Amniotic epithelial cell (primary cell): ENCODE results near the gene CACNG4.
A peak's percentile ranks its signal among the peaks of the same experiment; 100 is the strongest.

ENCODE experiments used
- DNase-seq: peaks from one replicate; pipeline ENCODE4 v3.0.0-alpha.2; 2010; ENCODE audit warnings: low read depth

Gene CACNG4

DNA sequence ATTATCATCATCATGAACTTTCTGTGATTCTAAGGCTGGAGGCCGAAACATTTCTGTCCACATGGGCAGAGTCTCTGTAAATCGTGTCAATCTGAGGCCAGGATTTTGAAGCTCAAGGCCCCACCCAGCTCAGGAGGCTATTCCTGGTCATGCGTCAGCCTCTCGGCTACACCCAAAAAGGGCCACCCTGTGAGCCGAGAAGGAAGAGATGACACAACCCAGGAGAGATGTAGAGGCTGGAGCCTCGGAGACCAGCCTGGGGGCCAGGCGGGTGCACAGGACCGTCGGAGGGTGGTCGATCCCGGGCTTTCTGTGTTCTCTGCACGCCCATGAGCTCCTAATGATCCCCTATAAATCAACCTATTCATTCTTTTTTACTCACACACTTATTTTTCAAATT, 78.8 kb downstream of the CACNG4 start:
- DNase-seq, result no peak

DNA sequence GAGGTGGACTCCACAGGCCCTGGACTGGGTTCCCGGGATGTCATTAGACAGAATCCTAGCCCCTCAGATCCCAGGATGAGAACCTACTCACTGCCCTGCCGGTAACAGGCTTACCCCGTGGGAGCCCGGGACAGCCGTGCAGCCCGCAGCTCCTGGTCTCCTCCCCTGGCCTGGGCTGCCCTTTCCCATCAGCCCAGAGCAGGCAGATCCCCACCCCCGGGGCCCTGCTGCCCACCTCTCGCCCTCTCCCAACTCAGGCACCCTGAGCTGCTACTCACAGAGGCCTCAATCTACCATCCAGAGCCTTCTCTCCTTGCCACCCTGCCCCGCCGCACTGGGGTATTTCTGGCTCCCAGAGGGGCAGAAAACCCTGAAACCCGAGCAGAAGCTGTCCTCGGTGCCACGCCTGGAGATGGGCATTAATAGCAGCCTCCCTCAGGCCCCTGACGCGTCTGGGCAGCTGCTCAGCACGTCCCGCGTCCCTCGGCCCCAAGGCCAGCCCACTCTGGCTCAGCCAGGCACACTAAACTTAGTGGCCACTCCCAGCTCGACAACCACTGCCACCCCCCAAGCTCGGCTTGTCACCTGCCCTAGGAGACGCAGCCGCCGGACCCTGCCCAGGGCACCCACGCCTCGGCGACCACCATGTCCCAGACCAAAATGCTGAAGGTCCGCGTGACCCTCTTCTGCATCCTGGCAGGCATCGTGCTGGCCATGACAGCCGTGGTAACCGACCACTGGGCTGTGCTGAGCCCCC, 79.7 kb downstream of the CACNG4 start, which contains the start of gene CACNG1:
TSS of gene CACNG1 (plus strand) at position 539 of the 757 bp plus-strand sequence. CDS start at position 646, 107 bp downstream.
- no peak for DNase-seq

- DNase-seq, result no peak
Measured at GRCh38 chr17:67044940-67045339, 80.4 kb downstream of the CACNG4 start.

GRCh38 chr17:67046398-67046797, 81.9 kb downstream of the CACNG4 start:
- DNase-seq, result no peak

DNA sequence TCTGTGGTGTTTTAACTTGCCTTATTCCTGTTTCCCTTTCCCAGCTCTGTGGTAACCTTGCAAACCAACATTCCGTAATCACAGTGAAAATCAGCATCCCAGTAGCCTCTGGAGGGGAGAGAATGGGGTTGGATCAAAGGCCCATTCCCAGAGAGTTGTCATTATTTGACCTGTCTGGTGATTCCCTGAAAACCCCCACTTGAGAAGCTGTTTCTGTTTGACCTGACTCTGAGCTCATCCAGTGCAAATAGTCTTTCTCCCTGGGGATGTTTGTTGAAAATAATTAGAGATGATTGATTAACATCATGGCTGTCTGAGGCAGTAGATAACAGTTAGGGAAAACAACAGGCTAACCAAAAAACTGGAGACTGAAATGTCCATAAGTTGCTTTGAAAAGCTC, 82.9 kb downstream of the CACNG4 start:
- DNase-seq, result no peak

GRCh38 chr17:67049025-67049739, 84.7 kb downstream of the CACNG4 start:
- peak; percentile 9 for DNase-seq

DNA sequence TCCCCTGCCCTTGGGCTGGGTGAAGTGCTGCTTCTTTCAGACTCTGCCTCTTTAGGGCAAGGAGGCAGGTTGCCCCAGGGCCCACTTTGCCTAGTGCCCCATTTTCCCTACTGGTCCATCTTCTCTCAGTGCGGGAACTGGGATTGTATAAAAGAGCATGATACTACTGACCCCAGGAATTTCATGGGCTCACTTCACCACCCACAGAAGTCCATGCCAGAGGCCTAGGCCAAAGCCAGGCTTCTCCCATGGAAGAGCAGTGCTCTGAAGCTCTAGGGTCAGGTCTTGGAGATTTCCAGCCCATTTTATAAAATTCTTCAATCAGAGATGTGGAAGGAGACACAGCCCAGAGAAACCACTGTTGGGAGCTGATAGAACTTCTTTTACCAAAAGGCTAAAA, 85.6 kb downstream of the CACNG4 start:
- no peak for DNase-seq

- peak; percentile 19 for DNase-seq
Measured at GRCh38 chr17:67050471-67051154, 86.1 kb downstream of the CACNG4 start.

DNA sequence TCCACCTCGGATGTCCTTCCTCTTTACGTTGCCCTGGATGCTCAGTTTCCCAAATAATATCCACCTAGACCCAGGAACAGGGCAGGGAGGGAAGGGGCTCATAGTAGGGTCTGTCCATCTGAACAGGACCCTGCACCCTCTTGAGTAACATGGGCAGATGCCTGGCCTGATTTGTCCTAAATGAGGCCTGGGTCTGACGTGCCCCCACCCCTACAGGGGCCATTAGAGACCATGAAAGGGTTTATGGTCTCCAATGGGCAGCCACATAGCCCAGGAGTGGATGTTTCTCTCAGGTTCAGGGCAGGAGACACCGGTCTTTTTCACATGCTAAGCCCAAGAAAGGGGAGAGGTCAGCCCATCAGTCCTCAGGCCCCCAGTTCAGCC, 86.6 kb downstream of the CACNG4 start:
- DNase-seq, result no peak

- DNase-seq, result no peak
Measured at GRCh38 chr17:67051837-67052236, 87.3 kb downstream of the CACNG4 start.

DNA sequence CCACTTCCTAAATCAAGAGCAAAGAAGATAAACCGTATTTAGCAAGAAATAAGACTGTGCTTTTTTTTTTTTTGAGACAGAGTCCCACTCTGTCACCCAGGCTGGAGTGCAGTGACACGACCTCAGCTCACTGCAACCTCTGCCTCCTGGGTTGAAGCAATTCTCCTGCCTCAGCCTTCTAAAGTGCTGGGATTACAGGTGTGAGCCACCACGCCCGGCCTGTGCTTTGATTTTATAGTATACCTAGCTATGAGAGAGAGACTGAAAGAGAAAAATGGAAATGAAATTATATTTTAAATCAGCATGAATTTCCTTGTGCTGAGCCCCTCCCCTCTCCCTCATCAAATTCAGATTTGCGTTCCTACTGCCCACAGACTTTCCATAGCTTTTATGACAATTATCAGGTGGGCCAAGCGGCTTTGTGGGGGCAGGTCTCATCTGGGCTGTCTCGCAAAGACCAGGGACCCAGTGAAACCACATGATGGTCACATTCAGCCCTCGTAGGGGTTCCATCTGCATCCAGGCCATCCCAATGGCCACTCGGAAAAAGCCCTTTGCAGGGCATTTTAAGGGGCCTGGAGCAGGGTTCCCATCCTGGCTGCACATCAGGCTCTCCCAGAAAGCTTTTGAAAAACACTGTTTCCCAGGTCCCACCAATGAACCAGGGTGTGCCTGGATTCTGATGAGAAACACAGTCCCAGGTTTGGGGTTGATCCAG, 88.4 kb downstream of the CACNG4 start:
- DNase-seq, result no peak

- DNase-seq, result no peak
Measured at GRCh38 chr17:67053438-67054000, 89.0 kb downstream of the CACNG4 start.

DNA sequence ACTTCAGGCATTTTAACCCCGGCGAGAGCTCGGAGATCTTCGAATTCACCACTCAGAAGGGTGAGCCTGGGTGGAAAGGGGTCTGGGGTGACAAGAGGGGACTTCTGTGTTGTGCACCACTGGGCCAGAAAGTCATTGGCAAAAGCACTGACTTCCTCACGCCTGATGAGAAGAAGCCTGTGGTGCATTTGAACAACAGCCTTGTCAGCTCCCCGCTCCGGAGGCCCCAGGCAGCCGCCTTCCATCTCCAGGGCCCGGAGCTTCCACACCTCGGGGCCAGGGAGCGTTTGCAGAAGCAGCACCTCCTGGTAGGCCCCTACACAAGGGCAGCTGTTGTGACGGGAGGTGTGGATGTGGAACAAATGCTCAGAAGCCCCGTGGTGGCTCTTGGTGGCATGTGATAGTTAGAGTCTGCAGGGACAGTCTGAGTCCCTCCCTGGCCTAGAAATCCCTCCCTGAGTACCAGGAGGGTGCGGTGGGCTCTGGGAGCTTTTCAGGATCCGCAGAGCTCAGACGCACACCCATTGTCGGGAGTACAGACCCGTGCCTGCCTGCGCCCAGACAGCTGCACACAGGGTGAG, 89.6 kb downstream of the CACNG4 start:
- no peak for DNase-seq

DNA sequence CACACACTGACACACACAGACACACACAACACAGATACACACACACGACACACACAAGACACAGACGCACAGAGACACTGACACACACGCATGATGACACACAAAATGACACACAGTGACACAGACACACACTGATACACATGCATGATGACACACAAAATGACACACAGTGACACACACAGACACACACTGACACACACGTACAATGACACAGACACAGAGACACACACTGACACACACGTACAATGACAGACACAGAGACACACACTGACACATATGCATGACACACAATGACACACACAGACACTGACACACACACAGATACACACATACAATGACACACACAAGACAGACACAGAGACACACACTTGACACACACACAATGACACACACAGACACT, 90.1 kb downstream of the CACNG4 start:
- DNase-seq, result no peak

- no peak for DNase-seq
Measured at GRCh38 chr17:67055041-67055443, 90.5 kb downstream of the CACNG4 start.

DNA sequence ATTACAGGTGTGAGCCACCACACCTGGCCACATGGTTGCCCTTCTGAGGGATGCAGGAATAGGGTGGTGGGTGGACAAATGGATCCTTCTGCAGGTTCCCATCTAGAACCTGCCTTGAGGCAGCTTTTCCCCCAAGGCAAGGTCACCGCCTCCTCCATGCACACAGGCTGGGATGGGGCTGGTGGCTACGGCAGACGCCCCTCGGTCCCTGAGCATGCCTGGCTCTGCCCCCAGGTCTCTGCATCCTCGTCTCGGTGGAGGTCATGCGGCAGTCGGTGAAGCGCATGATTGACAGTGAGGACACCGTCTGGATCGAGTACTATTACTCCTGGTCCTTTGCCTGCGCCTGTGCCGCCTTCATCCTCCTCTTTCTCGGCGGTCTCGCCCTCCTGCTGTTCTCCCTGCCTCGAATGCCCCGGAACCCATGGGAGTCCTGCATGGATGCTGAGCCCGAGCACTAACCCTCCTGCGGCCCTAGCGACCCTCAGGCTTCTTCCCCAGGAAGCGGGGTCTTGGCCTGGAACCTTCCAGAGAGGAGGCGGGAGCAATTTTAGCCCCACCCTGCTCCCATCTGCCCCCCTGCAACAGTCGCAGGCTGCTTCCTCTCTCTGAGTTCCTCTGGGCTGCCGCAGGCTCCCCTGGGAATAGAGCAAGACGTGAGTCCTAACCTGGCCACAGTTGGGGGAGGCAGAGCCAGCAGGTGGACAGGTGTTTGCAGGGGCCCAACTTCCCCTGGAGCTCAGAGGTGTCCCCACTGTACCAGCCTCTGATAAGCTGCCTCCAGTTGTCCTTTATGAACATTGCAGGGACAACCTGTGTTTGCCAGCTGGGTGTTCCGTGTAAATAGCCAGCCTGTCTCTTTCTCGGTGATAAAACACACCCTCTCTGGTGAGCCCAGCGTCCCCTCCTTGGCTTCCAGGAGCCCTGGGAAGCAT, 91.6 kb downstream of the CACNG4 start:
- DNase-seq, result no peak

- DNase-seq, result no peak
Measured at GRCh38 chr17:67056746-67057490, 92.4 kb downstream of the CACNG4 start.

GRCh38 chr17:67058036-67058435, 93.5 kb downstream of the CACNG4 start:
- DNase-seq, result no peak

GRCh38 chr17:67059372-67059771, 94.9 kb downstream of the CACNG4 start:
- no peak for DNase-seq

DNA sequence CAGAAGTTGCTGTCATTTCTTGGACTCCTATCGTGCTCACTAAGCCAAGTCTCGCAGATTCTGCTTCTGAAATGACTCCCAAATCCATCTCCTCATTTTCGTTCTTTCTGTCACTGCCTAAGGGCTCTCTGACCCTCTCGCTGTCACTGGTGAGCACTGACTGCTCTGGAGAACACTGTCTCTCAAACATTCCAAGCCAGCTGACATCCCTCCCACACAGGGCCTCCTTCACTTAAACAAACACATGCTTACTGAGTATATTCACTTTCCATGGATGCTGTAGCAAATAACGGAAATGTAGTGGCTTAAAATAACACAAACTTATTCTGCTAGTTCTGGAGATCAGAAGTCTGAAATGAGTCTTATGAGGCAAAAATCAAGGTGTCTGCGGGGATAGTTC, 98.6 kb downstream of the CACNG4 start:
- DNase-seq, result no peak
